Fibroblast of peridontal ligament (primary cell): ENCODE measurements around the gene LILRB3.
A peak's percentile ranks its signal among the peaks of the same experiment; 100 is the strongest.
"Not testable (repeated sequence)": the region's sequence is repeated elsewhere in the genome, so short reads cannot be mapped to it uniquely, and the experiment has no call there.

Source experiments
- DNase-seq: peaks from one replicate; pipeline ENCODE4 v3.0.0-alpha.2; 2010; ENCODE audit errors: extremely low read depth

The LILRB3 gene

GRCh38 chr19:54242646-54243045 lies 19.8 kb upstream of the LILRB3 start, which contains the start of gene LILRA6:
Gene LILRA6, minus strand, starts transcription at chr19:54242790.
- not testable (repeated sequence) for DNase-seq

- DNase-seq, result not testable (repeated sequence)
These were observed 19.4 kb upstream of the LILRB3 start for GRCh38 chr19:54242234-54242633.

DNA sequence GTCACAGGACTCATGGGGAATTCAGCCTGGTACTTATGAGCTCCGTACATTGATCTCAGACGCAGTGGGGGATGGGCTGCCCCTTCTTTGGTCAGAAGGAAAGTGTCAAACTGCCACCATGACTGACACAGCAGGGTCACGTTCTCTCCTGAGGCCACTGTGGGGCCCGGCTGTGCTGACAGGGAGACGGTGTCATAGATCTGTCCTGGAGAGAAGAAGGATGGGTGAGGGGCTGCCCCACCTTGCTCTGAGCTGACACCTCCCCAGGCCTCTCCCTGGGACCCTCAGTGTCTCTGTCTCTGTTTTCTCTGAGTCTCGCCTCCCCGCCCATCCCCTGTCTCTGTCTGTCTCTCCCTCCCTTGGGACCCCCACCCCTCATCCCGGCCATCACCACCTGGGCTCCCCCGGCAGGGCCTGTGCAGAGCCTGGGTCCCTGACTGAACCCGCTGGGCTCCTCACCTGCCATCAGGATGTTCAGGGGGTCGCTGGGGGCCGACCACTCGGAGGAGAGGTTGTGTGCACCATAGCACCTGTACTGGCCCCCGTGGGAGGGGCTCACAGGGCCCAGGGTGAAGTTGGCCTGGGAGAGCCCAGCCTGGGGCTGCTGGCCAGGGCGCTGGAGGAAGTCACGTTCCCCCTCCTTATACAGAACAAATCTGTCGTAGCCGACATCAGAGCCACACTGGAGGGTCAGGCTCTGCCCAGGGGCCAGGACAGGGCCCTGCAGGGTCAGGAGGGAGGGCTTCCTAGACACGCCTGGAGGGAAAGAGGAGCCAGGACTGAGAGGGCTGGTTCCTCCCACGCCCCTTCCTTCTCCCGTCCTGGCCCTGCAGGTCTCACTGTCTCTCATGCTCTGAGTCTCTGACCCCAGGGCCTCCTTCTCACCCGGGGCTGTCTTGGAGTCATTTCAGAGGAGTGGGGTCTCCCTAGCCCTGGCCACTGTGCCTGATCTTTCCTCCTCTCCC lies 17.8 kb upstream of the LILRB3 start:
- DNase-seq, result not testable (repeated sequence)

GRCh38 chr19:54239491-54240371 lies 16.9 kb upstream of the LILRB3 start:
- DNase-seq, result not testable (repeated sequence)

- no peak for DNase-seq
These were observed 11.1 kb upstream of the LILRB3 start for GRCh38 chr19:54233941-54234340.

DNA sequence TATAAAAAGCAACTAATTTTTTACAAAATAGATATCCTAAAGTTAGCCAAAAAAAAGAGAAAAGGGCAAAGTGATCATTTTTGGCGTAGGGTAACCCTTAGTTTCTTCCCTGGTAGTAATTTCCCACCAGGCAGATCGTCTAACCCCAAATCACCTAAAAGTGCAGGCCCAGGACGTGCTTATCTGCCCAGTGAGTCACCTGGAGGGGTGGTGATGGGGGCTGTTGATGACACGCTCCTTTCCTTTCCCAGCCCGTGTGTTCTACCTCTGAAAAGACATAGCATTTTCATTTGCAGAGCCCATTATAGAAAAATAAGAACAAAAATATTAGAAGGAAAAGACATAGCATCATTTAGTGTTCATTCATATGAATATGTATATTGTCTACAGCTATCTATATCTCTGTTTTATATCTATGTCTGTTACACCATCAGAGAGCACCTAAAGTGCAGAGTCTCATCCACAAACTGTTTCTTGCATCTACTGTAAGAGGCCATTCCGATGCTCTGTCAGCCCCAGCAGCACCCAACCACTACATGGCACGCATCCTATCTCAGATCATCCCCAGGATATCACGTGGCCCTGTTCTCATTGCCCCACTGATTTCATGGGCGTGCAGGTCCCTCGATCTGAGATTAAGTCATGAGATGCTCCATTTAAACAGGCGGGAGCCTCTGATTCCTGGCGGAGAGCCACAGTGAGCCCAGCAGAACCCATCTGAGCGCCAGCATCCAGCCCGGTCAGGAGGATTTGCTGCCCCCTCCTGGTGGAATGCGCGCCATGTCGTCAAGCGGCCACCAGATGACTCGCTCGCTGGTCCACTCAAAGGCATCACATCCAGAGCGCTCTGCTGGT lies 8.5 kb upstream of the LILRB3 start:
- DNase-seq, result peak; percentile 73

DNA sequence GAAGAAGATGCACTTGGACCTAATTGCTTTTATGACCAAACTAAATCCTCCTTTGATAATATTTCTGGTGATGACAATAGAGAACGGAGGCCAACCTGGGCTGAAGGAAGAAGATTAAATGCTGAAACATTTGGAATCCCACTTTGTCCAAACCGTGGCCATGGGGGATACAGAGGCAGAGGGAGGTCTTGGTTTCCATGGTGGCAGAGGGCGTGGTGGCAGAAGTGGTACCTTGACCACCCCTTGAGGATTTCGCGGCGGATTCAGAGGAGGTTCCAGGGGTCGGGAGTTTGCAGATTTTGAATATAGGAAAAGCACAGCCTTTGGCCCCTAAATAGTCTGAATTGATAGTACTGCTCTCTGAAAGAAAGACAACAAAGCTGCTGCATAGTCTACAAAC lies 7.2 kb upstream of the LILRB3 start:
- DNase-seq, result no peak

- no peak for DNase-seq
These were observed 6.3 kb upstream of the LILRB3 start for GRCh38 chr19:54229146-54229545.

DNA sequence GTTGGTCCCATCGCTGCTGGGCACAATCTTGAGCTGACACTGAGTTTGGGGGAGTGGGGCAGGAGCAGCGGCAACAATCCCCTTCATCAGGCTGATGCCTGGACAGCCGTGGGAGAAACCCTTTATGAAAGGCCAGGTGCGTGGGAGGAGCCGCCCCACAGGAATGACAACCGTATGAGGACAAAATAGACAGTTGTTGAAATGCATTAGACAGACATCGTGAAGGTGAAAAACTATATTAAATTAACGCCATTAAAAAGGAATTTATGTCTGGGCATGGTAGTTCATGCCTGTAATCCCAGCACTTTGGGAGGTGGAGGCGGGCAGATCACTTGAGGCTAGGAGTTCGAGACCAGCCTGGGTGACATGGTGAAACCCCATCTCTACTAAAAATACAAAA lies 1.8 kb upstream of the LILRB3 start:
- not testable (repeated sequence) for DNase-seq

DNA sequence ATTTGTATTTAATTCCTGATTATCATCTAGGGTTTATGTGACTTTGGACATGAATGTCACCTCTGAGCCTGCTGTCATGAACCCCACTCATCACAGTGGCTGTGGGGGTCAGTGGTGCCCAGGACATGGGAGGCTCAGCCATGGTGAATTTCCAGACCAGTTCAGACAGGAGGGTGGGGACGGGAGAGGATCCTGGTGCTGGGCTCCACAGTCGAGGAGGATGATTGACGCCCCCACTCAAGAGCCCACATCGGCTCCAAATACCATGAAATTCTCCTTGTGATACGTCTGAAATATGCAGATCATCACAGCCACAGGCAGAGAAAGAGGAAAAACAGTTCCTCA lies 1.1 kb upstream of the LILRB3 start:
- DNase-seq, result not testable (repeated sequence)

DNA sequence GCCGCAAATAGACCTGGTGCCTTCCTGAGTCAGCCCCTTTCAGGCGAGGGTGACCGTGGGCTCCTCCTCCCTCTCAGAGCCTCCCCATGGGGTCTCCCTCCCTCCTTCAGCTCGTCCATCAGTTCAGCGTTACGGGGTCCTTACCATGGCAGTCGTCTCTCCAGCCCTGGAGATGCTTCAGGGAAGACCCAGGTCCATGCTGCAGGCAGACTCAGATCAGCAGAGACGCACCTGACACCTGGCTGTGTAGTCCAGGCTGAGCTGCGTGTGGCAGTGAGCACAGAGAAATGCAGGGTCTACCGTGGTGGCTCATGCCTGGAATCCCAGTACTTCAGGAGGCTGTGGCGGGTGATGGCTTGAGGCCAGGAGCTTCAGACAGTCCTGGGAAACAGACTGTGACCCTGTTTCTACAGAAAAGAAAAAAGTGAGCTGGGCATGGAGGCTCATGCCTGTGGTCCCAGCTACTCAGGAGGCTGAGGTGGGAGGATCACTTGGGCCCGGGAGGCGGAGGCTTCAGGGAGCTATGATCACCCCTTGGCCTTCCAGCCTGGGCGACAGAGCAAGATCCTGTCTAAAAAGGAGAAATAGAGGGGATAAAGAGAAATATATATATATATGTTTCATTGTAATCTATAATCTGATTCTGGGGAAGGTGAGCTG lies 600 bp upstream of the LILRB3 start:
- not testable (repeated sequence) for DNase-seq

DNA sequence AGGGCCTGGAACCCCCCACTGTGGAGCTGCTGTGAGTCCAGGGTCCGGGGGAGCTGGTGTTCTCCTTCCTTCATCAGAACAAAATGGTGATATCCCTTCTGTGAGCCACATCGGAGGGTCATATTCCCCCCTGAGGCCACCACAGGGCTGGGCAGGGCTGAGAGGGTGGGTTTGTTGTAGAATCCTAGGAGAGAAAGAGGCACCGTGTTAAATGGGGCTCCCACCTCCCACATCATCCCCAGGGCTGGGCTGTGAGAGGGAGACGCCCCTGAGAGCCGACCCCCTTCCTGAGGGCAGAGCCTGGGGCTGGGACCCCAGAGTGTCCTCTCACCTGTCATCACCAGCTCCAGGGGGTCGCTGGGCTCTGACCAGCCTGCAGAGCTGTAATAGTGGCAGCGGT lies 860 bp downstream of the LILRB3 start:
- DNase-seq, result not testable (repeated sequence)

GRCh38 chr19:54219702-54220101 lies 3.1 kb downstream of the LILRB3 start:
- DNase-seq, result not testable (repeated sequence)

DNA sequence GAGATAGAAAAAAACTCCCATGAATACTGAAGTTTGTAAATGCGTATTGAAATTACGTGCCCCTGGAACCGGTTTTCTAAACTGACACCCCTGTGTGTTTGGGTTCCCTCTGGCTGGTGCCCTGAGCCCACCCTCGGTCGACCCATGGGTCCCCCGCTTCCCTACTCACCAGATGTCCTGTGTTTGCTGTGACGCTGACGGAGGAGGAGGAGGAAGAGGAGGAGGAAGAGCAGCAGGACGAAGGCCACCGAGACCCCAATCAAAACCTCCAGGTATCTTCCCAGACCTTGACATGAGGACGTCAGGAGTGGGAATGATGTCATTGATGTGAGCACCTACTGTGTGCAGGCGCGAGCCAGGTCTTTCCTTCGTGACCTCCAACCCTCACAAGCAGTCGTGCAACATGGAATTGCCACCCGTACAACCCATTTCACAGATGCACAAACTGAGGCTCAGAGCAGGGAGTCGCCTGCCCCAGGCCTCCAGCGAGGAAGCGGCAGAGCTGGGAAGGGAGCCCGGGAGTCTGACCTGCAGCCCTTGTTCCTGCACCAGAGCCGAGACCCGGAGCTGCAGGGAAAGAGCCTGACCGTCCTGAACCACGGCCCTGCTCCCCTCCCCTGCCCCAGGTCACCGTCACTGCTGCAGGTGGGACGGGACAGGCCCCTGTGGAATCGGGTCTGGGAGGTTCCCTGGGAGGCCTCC lies 3.7 kb downstream of the LILRB3 start:
- no peak for DNase-seq

GRCh38 chr19:54218259-54218658 lies 4.5 kb downstream of the LILRB3 start:
- no peak for DNase-seq

- not testable (repeated sequence) for DNase-seq
These were observed 5.1 kb downstream of the LILRB3 start for GRCh38 chr19:54217517-54218247.

GRCh38 chr19:54216869-54217268 lies 5.9 kb downstream of the LILRB3 start:
- DNase-seq, result no peak

DNA sequence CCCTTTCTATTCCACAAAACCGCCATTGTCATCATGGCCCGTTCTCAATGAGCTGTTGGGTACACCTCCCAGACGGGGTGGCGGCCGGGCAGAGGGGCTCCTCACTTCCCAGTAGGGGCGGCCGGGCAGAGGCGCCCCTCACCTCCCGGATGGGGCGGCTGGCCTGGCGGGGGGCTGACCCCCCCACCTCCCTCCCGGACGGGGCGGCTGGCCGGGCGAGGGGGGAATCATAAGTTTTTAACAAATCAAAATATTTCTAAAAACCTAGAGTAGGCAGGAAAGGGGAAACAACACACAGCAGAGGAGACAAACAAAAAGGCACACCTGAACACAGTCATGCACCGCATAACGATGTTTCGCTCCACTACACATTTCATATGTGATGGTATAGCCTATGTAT lies 8.1 kb downstream of the LILRB3 start:
- not testable (repeated sequence) for DNase-seq

GRCh38 chr19:54214217-54214616 lies 8.6 kb downstream of the LILRB3 start:
- not testable (repeated sequence) for DNase-seq

GRCh38 chr19:54211235-54211634 lies 11.6 kb downstream of the LILRB3 start:
- no peak for DNase-seq
